Activated T-cell treated with anti-CD3 and anti-CD28 coated beads for 24 hours (primary cell): Measurements from ENCODE around the gene CDKN1A.
"Not testable (repeated sequence)": the region's sequence is repeated elsewhere in the genome, so short reads cannot be mapped to it uniquely, and the experiment has no call there.

Experiments
- DNase-seq: peaks from one replicate; pipeline ENCODE4 v3.0.0-alpha.2; 2020; ENCODE audit warnings: low read depth

CDKN1A gene

GRCh38 chr6:36678488-36679042 is at the start of gene CDKN1A:
CDKN1A (plus strand) TSS chr6:36678714; CDS start chr6:36684102, 5,388 bp downstream.
- DNase-seq, result peak; percentile 60

GRCh38 chr6:36629784-36630183 is 48.7 kb upstream of the CDKN1A start:
- DNase-seq, result no peak

- DNase-seq, result no peak
Observed at GRCh38 chr6:36631326-36632011, 47.0 kb upstream of the CDKN1A start.

- no peak for DNase-seq
Observed at GRCh38 chr6:36633370-36633769, 45.1 kb upstream of the CDKN1A start.

GRCh38 chr6:36633915-36634314 is 44.6 kb upstream of the CDKN1A start:
- DNase-seq, result no peak

- no peak for DNase-seq
Observed at GRCh38 chr6:36634317-36635108, 44.0 kb upstream of the CDKN1A start.

- DNase-seq, result no peak
Observed at GRCh38 chr6:36636283-36636682, 42.2 kb upstream of the CDKN1A start.

GRCh38 chr6:36636687-36637418 is 41.7 kb upstream of the CDKN1A start:
- DNase-seq, result no peak

- DNase-seq, result no peak
Observed at GRCh38 chr6:36638579-36638978, 39.9 kb upstream of the CDKN1A start.

- DNase-seq, result no peak
Observed at GRCh38 chr6:36639171-36639808, 39.2 kb upstream of the CDKN1A start.

GRCh38 chr6:36641543-36641942 is 37.0 kb upstream of the CDKN1A start:
- DNase-seq, result no peak

- no peak for DNase-seq
Observed at GRCh38 chr6:36642913-36643817, 35.3 kb upstream of the CDKN1A start.

- DNase-seq, result no peak
Observed at GRCh38 chr6:36643977-36644376, 34.5 kb upstream of the CDKN1A start.

GRCh38 chr6:36649086-36649485 is 29.4 kb upstream of the CDKN1A start:
- DNase-seq, result no peak

GRCh38 chr6:36649701-36650484 is 28.6 kb upstream of the CDKN1A start:
- DNase-seq, result no peak

- no peak for DNase-seq
Observed at GRCh38 chr6:36650848-36651478, 27.6 kb upstream of the CDKN1A start.

- DNase-seq, result no peak
Observed at GRCh38 chr6:36651659-36652379, 26.7 kb upstream of the CDKN1A start.

GRCh38 chr6:36654469-36654868 is 24.0 kb upstream of the CDKN1A start:
- DNase-seq, result not testable (repeated sequence)
